Suprapubic skin (tissue), 4 donors: ENCODE measurements around the gene CREG2.

Experiments
- EP300 ChIP-seq: sonication (generic); formaldehyde crosslinking; IDR thresholded peaks from one replicate; pipeline ENCODE4 v1.6.1; 2017; ENCODE audit warnings: antibody characterized with exemption
- POLR2A ChIP-seq, 2 donors: fragments of 450-650 bp; IDR thresholded peaks; one replicate each; pipeline ENCODE4 v1.6.1; 2017; ENCODE audit warnings: antibody characterized with exemption in 2 of 2, mild to moderate bottlenecking in 2 of 2, moderate library complexity in 2 of 2
- POLR2AphosphoS5 ChIP-seq, 3 donors: sonication (generic); formaldehyde crosslinking; IDR thresholded peaks; one replicate each; pipeline ENCODE4 v1.6.1; 2017; ENCODE audit warnings: antibody characterized with exemption in 3 of 3
- TF ChIP-seq, protein P1 (sequence below), 2 donors: fragments of 200-600 bp in 1 of 2; fragments of 450-650 bp in 1 of 2; sonication (generic) in 1 of 2; IDR thresholded peaks; one replicate each; pipeline ENCODE4 v1.5.1; 2016 to 2019; ENCODE audit warnings: antibody characterized with exemption in 2 of 2, mild to moderate bottlenecking in 1 of 2, moderate library complexity in 1 of 2

DNA sequence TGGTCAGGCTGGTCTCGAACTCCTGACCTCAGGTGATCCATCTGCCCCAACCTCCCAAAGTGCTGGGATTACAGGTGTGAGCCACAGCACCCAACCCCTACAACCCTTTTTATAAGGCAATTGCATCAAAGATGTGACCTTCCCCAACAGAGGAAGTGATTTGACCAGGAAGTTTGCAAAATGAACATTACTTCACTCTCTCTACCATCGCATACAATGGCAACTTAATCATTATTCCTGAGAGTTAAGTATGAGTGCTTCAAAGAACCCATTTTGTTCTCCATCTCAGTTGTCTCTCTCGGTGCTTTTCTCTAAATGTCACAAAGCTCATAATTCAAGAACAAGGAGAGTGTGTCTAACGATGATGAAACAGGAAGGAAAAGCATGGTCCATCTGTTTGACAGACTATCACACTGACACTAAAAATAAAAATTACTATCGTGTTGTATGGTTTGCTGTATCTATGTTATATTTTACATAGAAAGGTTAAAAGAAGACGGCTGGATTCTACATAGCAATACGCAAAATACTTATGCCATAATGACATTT lies 18.1 kb upstream of the CREG2 start:
- TF ChIP-seq EP300 (no peak), POLR2AphosphoS5 (IDR thresholded peaks at IDR 0.05) (no peak), POLR2A (IDR thresholded peaks at IDR 0.05) (no peak)
- TF ChIP-seq, protein P1, sequence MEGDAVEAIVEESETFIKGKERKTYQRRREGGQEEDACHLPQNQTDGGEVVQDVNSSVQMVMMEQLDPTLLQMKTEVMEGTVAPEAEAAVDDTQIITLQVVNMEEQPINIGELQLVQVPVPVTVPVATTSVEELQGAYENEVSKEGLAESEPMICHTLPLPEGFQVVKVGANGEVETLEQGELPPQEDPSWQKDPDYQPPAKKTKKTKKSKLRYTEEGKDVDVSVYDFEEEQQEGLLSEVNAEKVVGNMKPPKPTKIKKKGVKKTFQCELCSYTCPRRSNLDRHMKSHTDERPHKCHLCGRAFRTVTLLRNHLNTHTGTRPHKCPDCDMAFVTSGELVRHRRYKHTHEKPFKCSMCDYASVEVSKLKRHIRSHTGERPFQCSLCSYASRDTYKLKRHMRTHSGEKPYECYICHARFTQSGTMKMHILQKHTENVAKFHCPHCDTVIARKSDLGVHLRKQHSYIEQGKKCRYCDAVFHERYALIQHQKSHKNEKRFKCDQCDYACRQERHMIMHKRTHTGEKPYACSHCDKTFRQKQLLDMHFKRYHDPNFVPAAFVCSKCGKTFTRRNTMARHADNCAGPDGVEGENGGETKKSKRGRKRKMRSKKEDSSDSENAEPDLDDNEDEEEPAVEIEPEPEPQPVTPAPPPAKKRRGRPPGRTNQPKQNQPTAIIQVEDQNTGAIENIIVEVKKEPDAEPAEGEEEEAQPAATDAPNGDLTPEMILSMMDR (IDR thresholded peaks at IDR 0.05), result no peak
